ENCODE results near the gene HMGN5. TPM values are rescaled to one million over a fixed set of nuclear protein-coding genes. Genes with fewer than 3 reads are reported as not detected.

The HMGN5 gene
- 1.1 to 6.5 TPM (median 1.7 TPM) in 3 replicates for total RNA-seq
- long read RNA-seq, partial matches to known transcripts = 0 of 3 reads
- long read RNA-seq, other reads (novel, unspliced or antisense) = 2 of 3 reads

DNA sequence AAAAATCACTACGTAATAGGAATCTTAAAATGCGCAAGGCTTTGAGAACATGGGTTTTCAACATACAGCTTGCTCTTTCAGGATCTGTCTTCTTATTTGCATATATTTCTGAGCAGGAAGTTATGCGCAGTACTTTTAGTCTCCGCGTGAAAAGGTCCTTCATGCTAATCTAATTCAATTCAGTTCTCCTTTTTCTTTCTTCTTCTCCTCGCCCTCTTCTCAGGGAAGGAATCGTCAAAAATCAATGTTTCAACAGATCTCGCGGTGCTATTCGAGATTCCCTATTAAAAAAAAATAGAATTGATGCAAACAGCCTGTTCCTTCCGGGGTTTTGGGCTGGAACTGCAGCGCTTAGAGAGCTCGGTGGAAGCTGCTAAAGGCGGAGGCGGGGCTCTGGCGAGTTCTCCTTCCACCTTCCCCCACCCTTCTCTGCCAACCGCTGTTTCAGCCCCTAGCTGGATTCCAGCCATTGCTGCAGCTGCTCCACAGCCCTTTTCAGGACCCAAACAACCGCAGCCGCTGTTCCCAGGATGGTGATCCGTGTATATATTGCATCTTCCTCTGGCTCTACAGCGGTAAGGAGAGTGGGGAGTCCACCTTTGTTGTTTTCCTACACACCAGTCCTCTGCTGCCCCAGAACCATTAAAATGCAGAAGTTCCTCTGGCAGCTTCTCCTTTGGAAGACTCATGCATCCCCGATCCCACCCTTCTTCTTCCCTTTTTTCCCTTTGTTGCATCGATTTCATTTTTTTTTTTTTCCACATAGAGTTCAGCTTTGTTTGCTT lies at the start of gene HMGN5, which contains the start of gene SH3BGRL:
Gene HMGN5 (minus strand): TSS at position 243 of the 785 bp plus-strand sequence. CDS start 80,364 bp downstream, outside the sequence.
Gene SH3BGRL (plus strand): TSS at position 432 of the 785 bp plus-strand sequence. CDS start 99 bp downstream, at position 531.
- peaks cover 34% of the 10 kb centered on the region for H3K4me1 Mint-ChIP-seq (ENCODE audit: low read depth)
- peak within 1 kb of the TSS; percentile 94 for H3K27ac Mint-ChIP-seq (ENCODE audit: unreplicated experiment)
- H3K27me3 Mint-ChIP-seq (ENCODE audit: low read depth) = no peaks in the 10 kb centered on the region
- peaks cover 2% of the 10 kb centered on the region for H3K36me3 Mint-ChIP-seq (ENCODE audit: low read depth)
- H3K4me3 Mint-ChIP-seq (ENCODE audit: unreplicated experiment) = peak within 1 kb of the TSS; percentile 84
- no peak for TF ChIP-seq CTCF (IDR thresholded peaks at IDR 0.05)
- DNase-seq (ENCODE audit: low spot score) = peak; percentile 70
- peaks cover 8% of the 10 kb centered on the region for H3K9me3 Mint-ChIP-seq (ENCODE audit: low read depth)

DNA sequence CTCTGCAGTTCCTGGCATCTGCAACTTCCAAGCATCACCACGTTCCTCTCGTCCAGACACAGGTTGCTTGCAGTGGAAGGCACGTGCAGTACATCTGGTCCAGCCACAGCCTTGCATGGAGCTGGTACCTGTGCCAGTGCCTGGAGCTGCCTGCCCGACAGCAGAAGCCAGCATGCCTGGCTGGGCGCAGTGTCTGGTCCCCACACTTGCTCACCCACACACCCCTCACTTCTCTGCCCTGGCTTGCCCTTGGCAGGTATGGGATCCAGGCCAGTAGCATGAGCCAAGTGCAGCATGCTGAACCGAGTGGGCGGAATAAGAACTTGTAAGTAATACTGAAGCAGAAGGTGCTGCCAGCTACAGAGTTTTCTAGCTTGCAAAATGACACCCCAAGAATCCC lies 40.0 kb upstream of the HMGN5 start:
- TF ChIP-seq CTCF (IDR thresholded peaks at IDR 0.05) = no peak
- peaks cover 16% of the 10 kb centered on the region for H3K9me3 Mint-ChIP-seq (ENCODE audit: low read depth)
- H3K36me3 Mint-ChIP-seq (ENCODE audit: low read depth) = peaks cover 4% of the 10 kb centered on the region
- no peaks in the 10 kb centered on the region for H3K27me3 Mint-ChIP-seq (ENCODE audit: low read depth)
- no peaks in the 10 kb centered on the region for H3K4me1 Mint-ChIP-seq (ENCODE audit: low read depth)
- peak; percentile 72 for DNase-seq (ENCODE audit: low spot score)
- H3K27ac Mint-ChIP-seq (ENCODE audit: unreplicated experiment) = no peak overlapping the region
- H3K4me3 Mint-ChIP-seq (ENCODE audit: unreplicated experiment) = no peak overlapping the region

DNA sequence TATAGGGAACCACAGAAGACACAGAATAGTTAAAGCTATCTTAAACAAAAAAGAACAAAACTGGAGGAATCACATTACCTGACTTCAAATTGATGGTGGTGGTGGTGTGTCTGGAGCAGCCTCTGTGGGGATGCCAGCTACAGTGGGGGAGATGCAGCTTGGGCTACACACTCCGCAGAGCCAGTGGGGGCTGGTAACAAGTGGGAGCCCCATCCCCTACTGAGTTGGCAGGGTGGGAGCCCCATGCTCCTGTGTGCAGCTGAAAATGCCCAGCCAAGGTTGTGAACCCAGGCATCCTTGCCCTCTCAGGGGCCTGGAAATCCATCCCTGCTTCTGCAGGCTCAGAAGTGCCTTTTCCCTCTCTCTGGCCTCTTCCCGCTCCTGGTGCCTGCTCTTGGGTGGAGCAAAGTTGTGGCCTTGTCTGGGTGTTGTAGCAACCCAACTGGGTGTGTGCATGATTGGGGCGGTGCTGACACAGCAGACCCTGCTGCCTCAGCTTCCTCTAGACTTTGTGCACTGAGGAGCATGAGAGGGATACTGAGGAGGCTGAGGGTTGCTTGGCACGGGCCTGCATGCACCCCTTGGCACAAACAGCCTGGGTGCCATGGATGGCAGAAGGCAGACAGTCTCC lies 39.1 kb upstream of the HMGN5 start:
- no peak overlapping the region for H3K27ac Mint-ChIP-seq (ENCODE audit: unreplicated experiment)
- H3K4me1 Mint-ChIP-seq (ENCODE audit: low read depth) = no peaks in the 10 kb centered on the region
- peaks cover 4% of the 10 kb centered on the region for H3K36me3 Mint-ChIP-seq (ENCODE audit: low read depth)
- no peak overlapping the region for H3K4me3 Mint-ChIP-seq (ENCODE audit: unreplicated experiment)
- no peaks in the 10 kb centered on the region for H3K27me3 Mint-ChIP-seq (ENCODE audit: low read depth)
- TF ChIP-seq CTCF (IDR thresholded peaks at IDR 0.05) = no peak
- peak; percentile 61 for DNase-seq (ENCODE audit: low spot score)
- H3K9me3 Mint-ChIP-seq (ENCODE audit: low read depth) = peaks cover 8% of the 10 kb centered on the region

- no peaks in the 10 kb centered on the region for H3K4me1 Mint-ChIP-seq (ENCODE audit: low read depth)
- H3K27ac Mint-ChIP-seq (ENCODE audit: unreplicated experiment) = no peak overlapping the region
- H3K36me3 Mint-ChIP-seq (ENCODE audit: low read depth) = peaks cover 4% of the 10 kb centered on the region
- TF ChIP-seq CTCF (IDR thresholded peaks at IDR 0.05) = no peak
- DNase-seq (ENCODE audit: low spot score) = peak; percentile 27
- no peak overlapping the region for H3K4me3 Mint-ChIP-seq (ENCODE audit: unreplicated experiment)
- H3K9me3 Mint-ChIP-seq (ENCODE audit: low read depth) = peaks cover 10% of the 10 kb centered on the region
- no peaks in the 10 kb centered on the region for H3K27me3 Mint-ChIP-seq (ENCODE audit: low read depth)
Observed at GRCh38 chrX:81238166-81238565, 36.5 kb upstream of the HMGN5 start.

DNA sequence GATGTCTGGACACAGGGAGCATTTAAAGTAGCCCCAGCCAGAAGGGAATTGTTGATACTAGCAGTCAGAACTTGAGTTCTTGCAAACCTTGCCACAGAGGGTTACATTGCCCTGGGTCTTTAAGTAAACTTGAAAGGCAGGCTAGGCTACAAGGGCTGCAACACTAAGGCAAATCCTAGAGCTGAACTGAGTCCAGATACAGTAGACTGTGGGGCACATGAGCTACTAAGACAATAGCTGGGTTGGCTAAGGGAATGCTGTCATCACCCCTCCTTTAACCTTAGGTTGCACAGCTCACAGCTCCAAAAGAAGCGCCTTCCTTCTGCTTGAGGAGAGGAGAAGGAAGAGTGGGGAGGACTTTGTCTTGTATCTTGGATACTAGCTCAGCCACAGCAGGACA lies 35.8 kb upstream of the HMGN5 start:
- H3K36me3 Mint-ChIP-seq (ENCODE audit: low read depth) = peaks cover 4% of the 10 kb centered on the region
- no peak for TF ChIP-seq CTCF (IDR thresholded peaks at IDR 0.05)
- H3K27ac Mint-ChIP-seq (ENCODE audit: unreplicated experiment) = no peak overlapping the region
- H3K9me3 Mint-ChIP-seq (ENCODE audit: low read depth) = peaks cover 7% of the 10 kb centered on the region
- no peak for DNase-seq (ENCODE audit: low spot score)
- no peaks in the 10 kb centered on the region for H3K27me3 Mint-ChIP-seq (ENCODE audit: low read depth)
- peaks cover under 1% of the 10 kb centered on the region for H3K4me1 Mint-ChIP-seq (ENCODE audit: low read depth)
- H3K4me3 Mint-ChIP-seq (ENCODE audit: unreplicated experiment) = no peak overlapping the region
